Activated CD8-positive, alpha-beta memory T cell treated with anti-CD3 and anti-CD28 coated beads for 4 hours (primary cell): ENCODE measurements around the gene ANKRD53.
"Not testable (repeated sequence)": the region's sequence is repeated elsewhere in the genome, so short reads cannot be mapped to it uniquely, and the experiment has no call there.

Experiments used
- DNase-seq, 2 donors: peaks; one replicate each; pipeline ENCODE4 v3.0.0-alpha.2; 2020; ENCODE audit warnings: low read depth in 2 of 2

The ANKRD53 gene

DNA sequence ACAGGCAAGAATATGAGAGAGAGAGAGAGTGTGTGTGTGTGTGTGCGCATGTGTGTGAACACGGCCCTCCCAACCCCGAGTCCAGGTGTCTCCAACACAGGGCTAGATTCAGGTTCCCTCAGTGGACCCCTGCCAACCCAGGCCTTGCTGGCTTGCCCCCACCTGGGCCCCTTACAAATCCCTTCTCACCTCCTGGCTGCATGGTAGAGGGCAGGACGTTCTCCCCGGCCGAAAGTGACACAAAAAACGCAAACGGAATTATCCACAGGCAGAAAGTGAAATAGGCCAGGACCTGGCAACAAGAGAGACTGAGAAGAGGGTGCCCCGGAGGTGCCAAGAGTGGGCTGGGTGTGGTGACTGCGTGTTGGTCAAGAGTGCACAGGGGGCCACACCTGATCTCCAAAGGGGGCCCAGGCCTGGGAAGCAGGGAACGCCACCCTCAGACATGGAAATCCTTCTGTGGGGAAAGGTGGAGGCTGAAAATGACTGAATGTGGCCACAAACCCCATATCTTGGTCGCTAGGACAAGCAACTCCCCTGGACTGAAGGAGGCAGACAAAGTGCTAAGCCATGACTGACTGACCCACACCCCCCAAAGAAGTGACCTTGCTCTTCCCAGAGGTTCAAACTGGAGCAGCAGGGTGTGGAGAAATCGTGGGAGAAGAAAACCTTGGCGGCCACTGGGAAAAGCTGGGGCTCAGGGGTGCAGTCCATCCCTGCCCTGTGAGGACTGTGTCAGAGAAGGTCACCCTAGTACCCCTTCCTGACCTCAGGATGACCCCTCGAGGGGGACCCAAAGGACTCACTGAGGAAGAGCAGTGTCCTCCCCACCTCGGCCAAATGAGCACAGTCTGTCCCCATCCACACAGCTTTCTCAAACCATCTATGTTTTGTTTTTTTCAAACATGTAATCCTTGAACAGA is 10.6 kb downstream of the ANKRD53 start:
- DNase-seq = no peak

DNA sequence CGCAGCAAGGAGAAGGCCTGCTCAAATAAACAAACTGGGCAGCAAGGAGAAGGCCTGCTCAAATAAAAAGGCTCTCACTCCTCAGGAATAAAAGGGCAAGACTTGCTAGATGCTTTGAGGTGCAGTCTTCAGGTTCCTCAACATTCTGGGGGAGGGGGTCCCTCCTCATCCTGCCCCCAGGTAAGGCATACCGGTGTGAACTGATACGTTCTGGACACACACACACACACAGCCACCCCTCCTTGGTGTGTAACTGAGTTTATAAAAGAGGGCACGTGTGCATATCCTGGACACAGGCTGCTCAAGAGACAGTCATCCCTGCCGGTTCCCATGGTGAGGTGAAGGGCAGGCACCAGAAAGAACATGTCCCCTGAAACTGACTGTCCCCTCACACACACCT is 11.8 kb downstream of the ANKRD53 start:
- DNase-seq = no peak

DNA sequence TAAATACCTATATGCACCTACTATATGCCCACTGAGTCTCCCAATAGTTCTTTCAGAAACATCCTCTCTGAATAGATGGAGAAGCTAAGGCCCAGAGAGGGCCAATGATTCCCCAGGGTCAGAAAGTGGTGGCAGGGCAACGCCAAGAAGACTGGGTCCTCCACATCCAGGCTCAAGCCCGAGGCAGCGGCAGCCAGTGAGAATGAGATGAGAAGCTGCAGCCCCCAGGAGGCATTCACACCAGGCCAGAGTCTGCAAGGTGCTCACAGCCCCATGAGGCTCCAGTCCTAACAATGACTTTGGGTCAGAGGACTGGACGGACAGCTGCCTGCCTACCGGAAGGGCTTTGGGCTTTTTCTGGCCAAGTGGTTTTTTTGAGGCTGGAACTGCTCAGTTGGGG is 12.7 kb downstream of the ANKRD53 start:
- no peak for DNase-seq

DNA sequence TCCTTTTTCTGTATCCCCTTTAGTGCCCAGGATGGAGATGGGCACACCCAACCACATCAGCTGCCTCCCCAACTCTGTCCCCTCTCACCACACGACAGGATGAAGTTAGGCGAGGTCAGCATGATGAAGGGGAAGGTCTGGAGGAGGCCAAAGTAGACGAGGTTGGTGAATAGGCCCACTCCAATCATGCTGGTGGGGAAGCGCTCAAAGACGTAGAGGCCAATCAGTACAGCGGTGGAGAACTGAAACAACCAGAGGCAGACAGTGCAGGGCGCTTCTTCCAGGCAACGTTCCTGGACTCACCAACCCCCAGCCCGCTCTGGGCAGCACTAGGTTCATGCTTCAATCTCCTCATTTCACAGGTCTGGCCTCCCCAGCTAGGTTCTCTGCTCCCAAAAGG is 13.3 kb downstream of the ANKRD53 start:
- no peak for DNase-seq

DNA sequence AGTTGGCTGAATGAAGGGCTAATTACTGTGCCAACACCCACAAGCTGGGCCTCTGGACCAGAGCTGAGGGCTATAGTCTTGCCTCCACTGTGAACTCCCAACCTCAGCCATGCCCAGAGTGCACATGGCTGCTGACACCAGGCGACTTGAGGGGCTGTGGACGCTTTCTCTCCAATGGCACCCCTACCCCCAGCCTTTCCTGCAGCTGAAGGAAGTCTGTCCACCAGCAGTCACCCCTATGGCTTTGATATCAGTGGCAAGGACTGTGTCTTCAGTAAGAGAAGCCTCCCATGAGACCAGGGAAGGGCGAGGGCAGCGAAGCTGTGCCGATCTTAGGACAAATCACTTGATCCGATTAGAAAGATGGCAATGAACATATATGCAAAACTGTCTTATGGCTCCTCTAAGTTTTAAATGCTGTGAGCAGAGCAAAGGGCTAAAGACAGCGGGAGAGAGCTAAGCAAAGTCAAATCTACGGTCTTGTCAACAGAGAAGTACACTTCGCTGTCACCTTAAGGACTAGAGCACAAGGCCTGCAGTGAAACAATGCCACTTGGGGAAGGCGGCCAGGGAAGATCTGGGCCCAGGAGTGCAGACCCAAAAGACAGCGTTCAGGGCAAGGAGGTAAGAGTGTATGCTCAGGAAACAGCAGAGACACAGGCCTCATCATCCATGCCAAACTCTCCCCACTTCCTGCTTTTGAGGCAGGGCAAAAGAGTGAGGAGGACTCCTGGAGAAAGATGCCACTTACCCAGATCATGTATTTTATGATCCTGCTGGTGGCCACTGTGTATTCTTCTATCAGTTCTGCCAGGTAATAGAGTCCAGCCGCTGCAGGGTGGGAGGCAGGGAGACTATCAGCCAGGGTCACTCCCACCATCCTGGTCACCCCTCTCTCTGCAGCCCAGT is 14.8 kb downstream of the ANKRD53 start:
- no peak for DNase-seq

DNA sequence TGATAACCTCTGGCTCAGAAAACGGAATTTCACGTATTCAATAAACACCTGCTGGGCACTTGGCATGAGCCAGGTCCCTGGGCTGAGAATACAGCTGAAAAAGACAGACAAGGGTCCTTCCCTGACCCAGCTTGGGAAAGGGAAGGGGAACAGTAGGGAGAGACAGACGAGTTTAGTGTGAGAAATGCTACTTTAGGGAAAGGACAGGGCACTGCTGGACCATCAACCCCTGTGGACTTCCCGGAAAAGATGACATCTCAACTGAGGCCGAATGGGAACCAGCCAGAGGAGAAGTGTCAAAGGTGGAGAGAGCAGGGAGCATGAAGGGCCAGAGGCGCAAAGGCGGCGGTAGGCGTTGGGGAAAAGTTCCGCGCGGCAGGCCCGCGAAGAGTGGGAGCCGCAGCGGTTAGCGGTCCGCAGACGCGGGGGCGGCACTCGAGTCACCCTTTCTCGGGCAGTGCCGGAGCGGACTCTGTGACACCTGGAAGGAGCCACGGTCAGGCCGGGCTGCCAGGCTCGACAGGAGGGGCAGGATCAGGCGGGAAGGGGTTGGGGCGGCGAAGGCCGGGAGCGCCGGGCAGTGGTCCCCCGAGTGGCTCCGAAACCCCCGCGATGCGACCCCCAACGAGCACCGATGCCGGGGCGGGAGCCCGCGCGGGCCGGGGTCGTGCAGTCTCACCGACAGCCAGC is 15.7 kb downstream of the ANKRD53 start:
- DNase-seq = peak in 1 of 2 donors; percentile 18

DNA sequence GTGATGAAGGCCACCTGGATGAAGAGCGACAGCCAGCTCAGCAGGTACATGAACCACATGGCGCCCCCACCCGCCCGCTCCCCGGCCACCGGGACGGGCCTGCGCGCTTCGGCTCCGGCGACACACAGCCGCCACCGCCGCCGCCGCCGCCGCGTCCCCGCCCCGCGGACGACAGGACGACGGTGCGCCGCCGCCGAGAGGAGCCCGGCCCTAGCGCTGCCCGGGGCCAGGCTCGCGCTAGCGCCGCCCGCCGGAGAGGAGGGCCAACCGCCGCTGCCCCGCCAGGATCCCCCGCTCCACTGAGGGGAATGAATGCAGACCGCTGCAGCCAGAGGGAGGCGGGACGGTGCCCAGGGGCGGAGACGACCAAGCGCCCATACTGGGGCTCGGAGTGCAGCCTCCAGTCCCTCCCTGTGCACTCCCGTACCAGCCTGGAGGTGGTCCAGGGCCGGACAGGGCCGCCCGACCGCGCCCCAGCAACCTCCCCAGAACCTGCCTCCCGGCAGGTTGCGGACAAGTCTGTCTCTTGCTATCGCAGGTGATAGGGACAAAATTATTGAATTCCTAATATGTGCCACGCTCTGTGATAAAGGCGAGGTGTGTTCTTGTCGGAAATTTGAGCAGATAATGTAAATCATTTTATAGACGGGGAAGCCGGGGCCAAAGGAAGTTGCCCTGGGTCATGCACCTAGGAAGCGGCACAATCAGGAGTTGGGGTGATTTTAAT is 16.4 kb downstream of the ANKRD53 start, which contains the start of gene TEX261:
Gene TEX261 (minus strand): TSS at position 175 of the 727 bp plus-strand sequence. CDS start 116 bp downstream, at position 59.
- peak; percentile 74 to 80 for DNase-seq

DNA sequence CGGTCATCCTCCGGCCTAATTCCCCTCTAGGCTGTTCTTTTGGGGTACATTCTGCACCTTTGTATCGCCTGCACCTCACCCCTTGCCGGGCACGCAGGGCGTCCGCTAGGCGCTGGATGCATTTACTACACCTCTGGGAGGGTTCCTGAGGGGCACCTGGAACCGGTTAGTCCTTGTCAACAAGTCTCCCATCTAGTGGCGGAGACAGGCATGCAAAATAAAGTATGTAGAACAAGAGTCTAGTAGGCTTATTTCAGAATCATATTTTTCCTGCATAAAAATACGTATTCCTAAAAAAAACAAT is 16.9 kb downstream of the ANKRD53 start:
- peak in 1 of 2 donors; percentile 37 for DNase-seq

DNA sequence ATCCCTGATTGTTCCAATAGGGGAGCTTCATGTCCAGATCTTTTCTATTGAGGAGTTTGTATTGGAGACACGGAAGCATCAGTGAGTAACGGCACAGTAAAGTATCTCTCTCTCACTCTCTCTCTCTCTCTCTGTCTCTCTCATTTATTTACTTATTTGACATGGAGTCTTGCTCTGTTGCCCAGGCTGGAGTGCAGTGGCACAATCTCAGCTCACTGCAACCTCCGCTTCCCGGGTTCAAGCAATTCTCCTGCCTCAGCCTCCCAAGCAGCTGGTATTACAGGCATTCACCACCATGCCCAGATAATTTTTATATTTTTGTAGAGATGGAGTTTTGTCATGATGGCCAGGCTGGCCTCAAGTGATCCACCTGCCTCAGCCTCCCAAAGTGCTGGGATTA is 20.5 kb downstream of the ANKRD53 start:
- not testable (repeated sequence) for DNase-seq

DNA sequence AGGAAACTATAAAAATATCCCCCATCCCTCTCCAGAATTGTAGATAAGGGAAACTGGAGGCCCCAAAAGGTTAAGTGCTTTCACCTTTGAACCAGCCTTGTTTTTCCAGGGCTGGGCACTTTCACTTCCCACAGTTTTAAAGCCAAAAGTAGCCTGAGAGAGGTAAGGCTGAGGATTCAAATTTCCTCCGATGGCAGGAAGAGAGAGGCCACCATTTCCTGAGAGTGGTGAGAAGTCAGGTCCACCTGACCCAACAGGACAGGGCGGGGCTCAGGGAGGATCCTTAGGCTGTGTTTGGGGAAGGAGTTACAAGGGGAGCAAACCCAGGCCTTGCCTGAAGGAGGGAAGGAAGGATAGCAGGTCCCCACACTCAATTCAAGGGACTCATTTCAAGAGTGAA is 20.9 kb downstream of the ANKRD53 start:
- DNase-seq = no peak

DNA sequence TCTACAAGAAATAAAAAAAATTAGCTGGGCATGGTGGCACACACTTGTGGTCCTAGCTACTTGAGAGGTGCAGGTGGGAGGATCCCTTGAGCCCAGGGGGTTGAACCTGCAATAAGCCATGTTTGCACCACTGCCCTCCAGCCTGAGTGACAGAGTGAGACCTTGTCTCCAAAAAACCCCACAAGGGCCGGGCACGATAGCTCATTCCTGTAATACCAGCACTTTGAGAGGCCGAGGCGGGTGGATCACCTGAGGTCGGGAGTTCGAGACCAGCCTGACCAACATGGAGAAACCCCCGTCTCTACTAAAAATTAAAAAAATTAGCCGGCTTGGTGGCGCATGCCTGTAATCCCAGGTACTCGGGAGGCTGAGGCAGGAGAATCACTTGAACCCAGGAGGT is 21.5 kb downstream of the ANKRD53 start:
- DNase-seq = not testable (repeated sequence)

DNA sequence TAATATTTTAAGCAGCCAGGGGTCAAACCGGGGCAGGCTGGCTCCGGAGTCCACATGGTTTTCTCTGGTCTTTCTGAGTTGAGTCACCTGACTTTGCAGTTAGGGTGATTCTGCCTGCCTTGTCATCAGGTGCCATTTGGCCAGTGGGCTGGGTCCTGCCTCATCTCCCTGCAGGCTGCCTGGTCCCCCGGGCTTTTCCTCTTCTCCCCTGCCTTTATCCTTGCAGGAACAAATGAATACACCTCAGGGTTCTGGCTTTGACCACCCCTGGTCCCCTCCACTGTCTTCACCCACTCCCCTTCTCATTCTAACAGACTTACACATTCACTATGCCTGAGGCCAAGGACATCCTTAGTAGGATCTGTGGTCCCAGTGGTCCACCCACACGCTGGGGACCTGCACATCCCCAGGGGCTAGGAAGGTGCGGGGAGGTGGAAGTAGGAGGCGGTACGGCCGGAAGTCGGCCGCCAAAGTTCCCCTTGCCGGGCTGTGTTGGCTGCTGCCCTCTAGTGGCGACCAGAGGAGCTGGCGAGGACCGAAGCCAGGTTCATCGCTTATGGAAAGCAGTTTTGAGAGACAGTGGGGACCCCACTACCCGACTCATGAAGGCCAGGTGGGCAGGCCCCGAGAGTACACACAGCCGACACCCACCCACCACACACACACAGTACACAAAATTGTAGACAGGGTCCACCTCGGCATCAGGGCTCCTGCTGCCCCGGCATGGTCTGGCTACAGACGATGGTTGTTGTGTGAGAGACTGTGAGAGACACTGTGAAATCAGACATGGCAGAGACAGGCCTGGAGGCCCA is 22.6 kb downstream of the ANKRD53 start:
- peak; percentile 48 to 66 for DNase-seq

DNA sequence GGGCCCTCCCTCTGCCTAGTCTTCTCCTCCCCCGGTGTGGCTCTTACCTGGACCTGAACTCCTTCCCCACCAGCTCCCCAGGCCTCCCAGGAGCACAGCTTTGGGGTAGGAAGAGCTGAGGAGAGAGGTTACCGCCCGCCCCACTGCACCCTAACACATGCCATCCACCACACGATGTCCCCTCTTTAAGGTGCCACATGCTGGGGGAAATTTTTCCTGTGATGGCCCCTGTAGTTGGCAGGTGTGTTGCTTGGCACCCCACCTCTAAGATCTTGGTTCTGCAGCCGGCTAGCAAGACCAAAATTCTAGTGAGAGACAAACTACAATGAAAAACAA is 23.1 kb downstream of the ANKRD53 start:
- no peak for DNase-seq

DNA sequence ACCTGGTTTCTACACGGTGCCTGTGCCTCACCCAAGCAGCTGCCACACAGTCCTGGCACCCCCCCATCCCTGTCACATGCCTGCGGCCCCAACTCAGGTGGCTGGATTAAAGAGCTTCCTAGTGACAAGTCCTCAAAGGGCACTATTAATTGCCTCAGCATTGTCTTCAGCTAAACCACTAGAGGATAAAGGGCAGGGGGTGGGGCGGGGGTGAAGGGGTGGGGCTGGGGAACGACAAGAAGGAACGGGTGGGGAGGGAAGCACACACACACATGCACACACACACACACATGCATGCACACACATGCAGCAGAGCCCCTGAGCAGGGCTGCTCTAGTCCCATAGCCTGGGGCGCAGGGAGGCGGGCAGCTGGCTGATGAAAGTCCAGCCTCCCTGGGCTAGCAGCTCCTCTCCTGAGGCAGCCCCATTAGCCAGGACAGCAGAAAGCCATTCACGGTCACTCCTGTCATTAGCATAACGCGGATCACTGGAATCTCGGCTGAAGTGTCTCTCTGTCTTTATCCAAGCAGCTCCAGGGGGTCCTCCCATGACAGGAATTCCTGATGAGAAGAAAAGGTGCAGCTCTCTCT is 23.6 kb downstream of the ANKRD53 start:
- no peak for DNase-seq

DNA sequence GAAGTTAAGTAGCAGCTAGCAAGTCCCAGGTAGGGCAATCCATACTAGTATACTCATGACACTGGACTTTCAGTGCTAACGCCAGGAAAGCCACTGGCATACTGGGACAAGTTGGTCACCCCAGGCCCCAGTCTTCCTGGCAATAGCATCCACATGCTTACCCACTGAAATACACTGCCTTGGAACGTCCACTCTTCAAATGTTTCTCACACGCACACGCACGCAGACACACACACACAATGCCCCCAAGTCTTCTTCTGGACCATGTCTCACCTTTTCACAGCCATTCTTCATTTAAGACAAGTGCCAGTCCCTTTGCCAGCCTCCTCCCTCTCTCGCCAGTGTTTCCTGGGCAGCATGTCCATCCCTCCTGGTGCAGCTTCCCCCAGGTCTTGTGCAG is 25.0 kb downstream of the ANKRD53 start:
- DNase-seq = no peak

DNA sequence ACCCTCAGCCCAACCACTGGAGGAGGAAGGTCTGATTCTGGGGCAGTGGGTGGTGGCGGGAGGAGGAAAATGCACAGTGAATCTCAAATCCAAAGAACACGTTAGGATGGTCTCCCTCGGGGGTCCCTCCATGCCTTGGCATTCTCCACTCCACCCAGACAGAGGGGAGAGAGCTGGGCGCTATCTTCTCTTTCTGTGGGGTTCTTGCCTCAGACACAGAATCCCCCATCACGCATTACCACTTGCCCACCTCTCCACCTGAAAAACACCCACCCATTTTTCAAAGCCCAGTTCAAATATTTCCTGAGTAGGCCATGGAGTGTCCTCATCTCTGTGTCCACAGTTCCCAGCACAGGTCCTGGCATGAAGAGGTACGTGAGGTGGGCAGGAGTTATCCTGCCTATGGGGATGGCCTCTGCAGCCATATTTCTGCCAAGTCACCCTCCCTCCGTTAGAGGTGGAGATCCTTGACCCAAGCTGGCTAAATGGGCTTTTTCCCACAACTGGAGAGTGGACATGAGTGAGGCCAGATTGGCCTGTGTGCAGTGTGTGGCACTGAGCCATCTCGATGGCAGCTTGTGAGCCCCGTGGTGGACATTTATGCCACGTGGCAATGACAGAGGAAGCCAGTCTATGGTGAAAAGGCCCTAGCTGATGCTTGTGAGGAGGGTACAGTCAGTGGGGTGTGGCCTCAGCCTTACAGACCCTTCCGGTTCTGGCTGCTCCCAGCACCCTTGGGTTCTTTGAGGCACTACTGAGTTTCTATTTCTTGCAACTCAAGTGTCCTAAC is 25.7 kb downstream of the ANKRD53 start:
- no peak for DNase-seq

DNA sequence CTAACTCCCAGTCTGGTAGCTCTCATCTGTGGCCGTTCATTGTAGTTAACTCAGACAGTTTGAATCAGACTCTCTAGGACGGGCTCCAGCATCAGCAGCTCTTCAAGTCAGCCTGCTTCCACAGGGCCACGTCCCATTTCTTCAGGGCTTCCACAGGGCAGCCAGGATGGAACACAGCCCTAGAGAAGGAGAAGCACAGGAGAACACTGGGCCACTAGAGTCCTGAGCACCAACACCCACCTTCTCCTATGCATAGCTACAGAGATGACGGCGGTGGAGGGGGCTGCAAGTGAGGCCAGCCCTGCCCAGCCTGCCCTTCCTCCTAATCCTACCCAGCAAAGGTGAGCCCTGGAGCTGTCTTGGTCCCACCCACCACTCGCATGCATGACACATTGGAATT is 26.4 kb downstream of the ANKRD53 start:
- no peak for DNase-seq

DNA sequence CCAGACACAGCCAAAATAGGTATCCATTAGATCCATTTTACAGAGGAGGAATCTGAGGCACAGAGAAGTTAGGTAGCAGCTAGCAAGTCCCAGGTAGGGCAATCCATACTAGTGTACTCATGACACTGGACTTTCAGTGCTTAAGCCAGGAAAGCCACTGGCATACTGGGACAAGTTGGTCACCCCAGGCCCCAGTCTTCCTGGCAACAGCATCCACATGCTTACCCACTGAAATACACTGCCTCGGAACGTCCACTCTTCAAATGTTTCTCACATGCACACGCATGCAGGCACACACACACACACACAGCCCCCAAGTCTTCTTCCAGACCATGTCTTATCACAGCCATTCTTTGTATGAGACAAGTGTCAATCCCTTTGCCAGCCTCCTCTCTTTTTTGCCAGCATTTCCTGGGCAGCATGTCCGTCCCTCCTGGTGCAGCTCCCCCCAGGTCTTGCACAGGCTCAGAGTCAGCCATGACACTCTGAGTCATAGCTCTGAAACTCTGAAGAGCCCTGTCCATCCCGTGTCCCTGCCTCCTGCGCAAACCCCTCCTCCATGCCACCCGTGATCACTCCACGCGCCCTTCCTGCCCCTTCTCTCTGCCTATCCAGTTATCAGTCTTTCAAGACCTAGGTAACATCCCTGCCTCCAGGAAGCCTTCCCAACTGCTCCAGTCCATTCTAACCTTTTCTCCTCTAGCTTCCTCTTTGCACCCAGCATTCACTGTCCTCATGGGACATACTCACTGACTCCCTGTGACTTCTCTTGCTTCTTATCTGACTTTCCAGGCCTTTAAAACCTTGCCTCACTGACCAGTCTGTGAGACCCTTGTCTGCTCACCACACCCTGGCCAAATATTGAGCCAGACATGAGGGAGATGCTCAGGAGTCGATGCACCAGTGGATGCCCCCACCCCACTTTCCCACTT is 27.1 kb downstream of the ANKRD53 start:
- DNase-seq = no peak
